ENCODE data around the gene NPTN.

DNA sequence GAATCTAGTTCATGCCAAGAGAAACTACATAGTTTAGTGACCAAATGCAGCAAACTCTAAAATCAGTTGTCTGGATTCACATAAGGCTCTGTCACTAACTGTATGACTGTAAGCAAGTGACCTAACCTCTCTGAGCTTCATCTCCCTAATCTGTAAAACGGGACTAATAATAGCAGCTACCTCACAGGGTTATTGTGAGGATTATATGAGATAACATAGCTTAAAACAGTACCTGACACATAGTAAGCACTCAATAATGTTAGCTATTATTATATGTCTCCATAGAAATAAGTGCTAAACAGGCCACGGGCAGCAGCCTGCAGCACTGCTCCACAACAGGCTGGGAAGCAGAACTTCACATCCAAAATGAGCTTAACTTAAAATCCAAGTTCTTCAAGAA lies 30.2 kb downstream of the NPTN start:
- TF ChIP-seq, protein P1, sequence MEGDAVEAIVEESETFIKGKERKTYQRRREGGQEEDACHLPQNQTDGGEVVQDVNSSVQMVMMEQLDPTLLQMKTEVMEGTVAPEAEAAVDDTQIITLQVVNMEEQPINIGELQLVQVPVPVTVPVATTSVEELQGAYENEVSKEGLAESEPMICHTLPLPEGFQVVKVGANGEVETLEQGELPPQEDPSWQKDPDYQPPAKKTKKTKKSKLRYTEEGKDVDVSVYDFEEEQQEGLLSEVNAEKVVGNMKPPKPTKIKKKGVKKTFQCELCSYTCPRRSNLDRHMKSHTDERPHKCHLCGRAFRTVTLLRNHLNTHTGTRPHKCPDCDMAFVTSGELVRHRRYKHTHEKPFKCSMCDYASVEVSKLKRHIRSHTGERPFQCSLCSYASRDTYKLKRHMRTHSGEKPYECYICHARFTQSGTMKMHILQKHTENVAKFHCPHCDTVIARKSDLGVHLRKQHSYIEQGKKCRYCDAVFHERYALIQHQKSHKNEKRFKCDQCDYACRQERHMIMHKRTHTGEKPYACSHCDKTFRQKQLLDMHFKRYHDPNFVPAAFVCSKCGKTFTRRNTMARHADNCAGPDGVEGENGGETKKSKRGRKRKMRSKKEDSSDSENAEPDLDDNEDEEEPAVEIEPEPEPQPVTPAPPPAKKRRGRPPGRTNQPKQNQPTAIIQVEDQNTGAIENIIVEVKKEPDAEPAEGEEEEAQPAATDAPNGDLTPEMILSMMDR (IDR thresholded peaks at IDR 0.05), result no peak
- TF ChIP-seq ZFX (IDR thresholded peaks at IDR 0.05; ENCODE audit: borderline replicate concordance), result no peak

Measured in 22Rv1 (cell line).